HG02759 (cell line): ENCODE results near the gene ALG14.
"Not testable (repeated sequence)": the region's sequence is repeated elsewhere in the genome, so short reads cannot be mapped to it uniquely, and the experiment has no call there.

Experiments used
- ATAC-seq: cut with Tn5 transposase; IDR thresholded peaks from one replicate; pipeline ENCODE4 v1.9.1; 2021; ENCODE audit warnings: mild to moderate bottlenecking, moderate library complexity; ENCODE audit not compliant: unreplicated experiment

ALG14 gene

DNA sequence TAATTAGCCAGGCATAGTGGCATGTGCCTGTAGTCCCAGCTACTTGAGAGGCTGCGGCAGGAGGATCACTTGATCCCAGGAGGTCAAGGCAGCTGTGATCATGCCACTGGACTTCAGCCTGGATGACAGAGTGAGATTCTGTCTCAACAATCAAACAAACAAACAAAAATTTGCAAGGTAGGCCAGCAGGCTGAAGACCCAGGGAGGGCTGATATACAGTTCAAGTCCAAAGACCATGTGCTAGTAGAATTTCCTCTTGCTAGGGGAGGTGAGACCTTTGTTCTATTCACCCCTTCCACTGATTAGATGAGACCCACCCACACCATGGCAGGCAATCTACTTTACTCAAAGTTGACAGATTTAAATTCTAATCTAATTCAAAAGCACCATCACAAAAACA, 114.7 kb downstream of the ALG14 start:
- no peak for ATAC-seq

GRCh38 chr1:94955767-94956632, 116.8 kb downstream of the ALG14 start:
- ATAC-seq, result no peak

GRCh38 chr1:94954263-94955220, 118.2 kb downstream of the ALG14 start:
- no peak for ATAC-seq

DNA sequence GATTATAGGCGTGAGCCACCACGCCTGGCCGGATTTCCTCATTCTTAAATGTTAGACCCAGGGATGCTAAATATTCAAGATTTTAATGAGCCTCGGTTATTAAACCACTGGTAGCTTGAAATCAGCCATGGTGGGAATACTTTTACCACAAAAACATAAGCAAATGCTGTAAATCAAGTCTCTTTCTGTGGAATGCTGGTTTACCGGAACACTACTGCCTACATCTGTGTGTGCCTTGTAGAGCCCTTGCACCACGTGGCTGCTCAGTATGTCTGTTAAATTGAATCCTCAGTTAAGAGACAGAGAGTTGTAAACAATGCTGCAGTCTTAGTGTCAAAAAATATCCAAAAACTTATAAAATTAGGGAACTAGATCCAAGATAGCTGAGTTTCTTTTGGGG, 119.0 kb downstream of the ALG14 start:
- ATAC-seq, result no peak

DNA sequence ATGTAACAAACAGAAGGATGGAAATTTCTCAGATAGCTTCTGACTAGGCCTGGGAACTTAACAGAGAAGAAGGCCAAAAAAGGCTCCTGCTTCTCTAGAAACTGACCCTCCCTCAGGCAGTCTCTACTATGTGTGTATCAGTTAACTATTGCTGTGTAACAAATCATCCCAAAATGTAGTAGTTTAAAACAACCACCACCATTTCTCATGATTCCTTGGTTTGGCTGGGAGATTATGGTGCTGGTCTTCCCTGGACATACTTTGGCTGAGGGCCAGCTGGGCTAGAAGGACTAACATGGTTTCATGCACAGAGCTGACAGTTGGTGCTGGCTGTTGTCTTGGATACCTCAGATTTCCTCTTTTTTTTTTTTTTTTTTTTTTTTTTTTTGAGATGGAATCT, 119.6 kb downstream of the ALG14 start:
- no peak for ATAC-seq

DNA sequence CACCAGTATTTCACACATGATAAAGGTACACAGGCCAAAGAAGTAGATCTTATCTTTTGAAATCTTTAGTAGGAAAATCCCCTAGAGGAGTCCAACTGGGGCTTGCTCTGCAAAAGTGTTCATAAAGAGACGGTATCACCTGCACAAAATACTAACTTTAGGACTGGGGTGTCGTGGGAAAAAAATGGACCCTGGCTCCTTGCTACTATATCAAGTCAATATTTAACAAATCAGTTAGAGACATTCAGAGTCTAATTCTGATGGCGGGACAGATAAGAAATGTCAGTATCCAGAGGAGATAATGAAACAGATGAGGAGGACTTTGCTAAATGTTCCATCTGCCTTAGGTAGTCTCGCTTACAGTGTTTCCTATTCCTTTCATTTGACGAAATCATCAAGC, 120.2 kb downstream of the ALG14 start:
- no peak for ATAC-seq

GRCh38 chr1:94951509-94952208, 121.1 kb downstream of the ALG14 start:
- no peak for ATAC-seq

DNA sequence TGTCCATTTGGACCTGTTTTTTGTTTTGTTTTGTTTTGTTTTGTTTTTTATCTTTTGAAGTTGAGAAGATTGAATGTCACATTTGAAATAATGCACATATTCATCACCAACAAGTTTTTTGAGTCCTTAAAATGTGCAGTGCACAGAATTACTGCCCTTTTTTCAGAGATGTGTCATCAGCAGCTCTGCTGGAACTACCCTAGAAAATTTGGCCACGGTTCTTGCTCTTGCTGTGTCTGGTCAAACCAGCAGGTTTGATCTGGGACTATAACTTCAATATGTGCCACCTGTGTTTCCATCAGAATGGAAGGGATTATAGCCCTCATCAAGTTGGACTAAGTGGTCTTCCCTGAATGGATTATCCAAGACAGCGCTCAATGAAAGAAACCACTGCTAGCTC, 121.7 kb downstream of the ALG14 start:
- no peak for ATAC-seq

GRCh38 chr1:94949681-94950661, 122.8 kb downstream of the ALG14 start:
- no peak for ATAC-seq

- ATAC-seq, result no peak
These were observed 125.3 kb downstream of the ALG14 start for GRCh38 chr1:94947437-94947836.

DNA sequence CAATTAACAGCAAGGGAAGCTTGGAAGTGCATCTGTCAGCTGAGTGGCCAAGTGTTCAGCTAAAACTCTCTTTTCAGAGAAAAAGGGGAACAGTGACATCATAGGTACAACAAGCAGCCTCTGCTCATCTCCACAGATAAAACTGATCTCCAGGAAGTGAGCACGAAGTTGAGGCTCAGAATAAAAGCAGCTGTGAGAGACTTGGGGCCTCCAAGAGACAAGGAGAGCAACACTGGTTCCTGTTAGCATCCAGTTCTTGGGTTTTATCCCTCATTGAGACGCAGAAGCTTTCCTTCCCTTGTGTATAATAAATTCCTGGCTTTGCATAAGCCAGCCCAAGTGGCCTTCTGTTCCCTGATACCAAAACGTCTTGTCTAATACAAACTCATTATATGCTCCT, 125.9 kb downstream of the ALG14 start:
- no peak for ATAC-seq

GRCh38 chr1:94942171-94943128, 130.3 kb downstream of the ALG14 start:
- ATAC-seq, result no peak

- ATAC-seq, result not testable (repeated sequence)
These were observed 131.3 kb downstream of the ALG14 start for GRCh38 chr1:94941480-94941879.

- no peak for ATAC-seq
These were observed 132.0 kb downstream of the ALG14 start for GRCh38 chr1:94940738-94941137.

DNA sequence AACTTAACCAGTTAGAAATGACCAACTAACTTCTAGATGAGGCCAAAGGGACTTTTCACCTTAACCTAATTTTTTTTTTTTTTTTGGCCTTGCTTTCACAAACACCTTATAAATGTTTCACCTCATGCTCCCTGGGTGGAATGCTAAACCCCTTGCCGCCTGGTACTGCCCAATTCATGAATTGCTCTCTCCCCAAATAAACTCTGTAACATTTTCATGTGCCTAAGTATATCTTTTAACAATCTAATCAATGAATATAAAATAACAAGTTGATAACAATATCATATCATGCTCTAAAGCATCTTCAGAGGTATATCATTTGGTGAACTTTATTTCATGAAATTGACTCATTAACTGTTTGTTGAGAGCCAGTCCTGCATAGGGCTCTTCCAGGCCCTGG, 134.9 kb downstream of the ALG14 start:
- ATAC-seq, result no peak

DNA sequence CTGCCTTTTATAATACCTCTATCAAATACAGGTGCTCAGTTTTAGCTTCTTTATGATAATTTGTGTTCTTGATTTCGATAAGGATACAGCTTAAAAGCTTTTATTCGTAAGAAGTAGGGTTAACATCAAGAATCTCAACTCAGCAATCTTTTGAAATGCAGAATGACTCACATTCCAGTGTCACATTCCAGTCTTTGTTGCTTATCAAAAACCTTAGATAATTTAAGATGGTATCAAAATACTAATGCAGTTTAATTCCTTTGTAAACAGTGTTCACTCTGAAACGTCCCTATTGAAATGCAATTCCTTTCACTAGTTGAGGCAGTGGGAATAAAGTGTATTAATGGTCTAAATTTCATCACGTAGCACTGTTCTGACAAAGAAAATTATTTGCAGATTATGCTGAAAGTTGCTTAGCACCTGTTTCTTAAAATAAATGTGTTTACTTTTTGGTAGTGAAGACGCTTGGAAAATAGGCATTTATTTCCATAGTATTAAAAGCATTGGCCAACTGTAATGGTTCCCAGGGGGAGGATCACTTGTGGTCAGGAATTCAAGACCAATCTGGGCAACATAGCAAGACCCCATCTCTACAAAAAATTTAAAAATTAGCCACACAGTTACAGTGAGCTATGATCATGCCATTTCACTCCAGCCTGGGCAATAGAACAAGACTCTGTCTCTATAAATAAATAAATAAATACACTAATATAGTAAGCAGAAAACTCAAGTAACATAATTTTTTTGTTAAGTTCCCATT, 135.7 kb downstream of the ALG14 start:
- no peak for ATAC-seq

DNA sequence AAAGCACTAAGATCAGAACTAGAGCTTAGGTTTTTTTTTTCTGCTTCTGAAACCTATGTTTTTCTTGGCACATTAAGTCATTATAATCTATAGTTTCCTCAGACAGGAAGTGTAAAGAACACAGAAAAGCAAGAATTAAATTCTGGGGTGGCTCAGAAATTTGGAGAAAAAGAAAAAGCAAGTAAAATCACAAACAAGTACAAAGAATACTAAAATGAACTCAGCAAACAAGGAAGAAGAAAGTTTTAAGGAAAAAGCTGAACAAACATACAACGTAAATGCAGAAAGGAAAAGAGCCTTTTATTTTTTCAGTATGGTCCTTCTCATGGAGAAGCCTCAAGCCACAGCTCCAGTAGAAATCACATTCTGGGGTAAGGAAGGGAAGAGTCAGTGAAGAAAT, 137.3 kb downstream of the ALG14 start:
- no peak for ATAC-seq

DNA sequence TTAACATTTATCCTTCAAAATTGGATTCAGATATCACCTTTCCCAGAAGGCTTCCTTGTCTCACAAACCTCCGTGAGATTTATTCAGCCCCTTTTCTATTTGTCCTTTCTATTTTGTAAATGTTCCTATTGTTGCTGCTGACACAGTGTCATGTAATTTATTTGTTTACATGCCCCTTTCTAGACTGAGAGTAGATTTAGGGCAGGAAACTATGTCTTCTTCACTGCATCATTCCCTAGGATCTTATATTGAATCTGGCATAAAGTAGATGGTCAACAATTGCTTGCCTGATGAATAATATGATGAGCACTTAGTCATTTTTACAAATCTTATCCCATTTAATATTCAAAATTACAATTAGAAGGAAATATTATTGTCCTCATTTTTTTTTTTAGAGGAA, 137.7 kb downstream of the ALG14 start:
- ATAC-seq, result no peak
